ENCODE data around the gene NLGN3. TPM values are rescaled to one million over a fixed set of nuclear protein-coding genes. Genes with fewer than 3 reads are reported as not detected.

Gene NLGN3
- total and polyA plus RNA-seq, 2 of the 8 experiments (the other 6 are each of a cell fraction or from before 2014, with no cell fraction given): 12.0 to 14.8 TPM

DNA sequence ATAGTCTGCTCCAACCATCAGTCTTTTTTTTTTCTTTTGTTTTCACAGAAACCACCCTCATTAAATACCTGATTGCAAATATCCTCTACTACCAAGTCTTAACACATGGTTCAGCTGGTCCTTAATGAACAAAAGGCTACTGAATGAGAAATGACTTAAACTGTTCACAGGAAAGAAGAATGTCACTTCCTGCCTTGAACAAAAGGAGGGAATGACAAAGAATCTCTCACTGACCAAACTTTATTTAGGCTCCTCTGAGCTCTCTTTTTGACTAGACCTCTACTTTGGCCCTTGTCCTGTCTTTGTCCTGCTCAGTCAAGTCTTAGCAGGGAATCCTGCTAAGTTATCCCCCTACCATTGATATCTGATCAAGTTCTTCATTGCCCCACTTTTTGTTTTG, 46.6 kb downstream of the NLGN3 start:
- Histone ChIP-seq H2BK5ac (ENCODE audit: low read depth, low read length) (peak overlapping the region; percentile 56; the same call in 1 of the 2 replicates), H2AFZ (ENCODE audit: low read length) (peak overlapping the region; percentile 50; the same call in 1 of the 2 replicates), H4K8ac (ENCODE audit: extremely low read depth, insufficient read depth, low read length) (no peak overlapping the region), H3K9me3 (ENCODE audit: insufficient read depth in 2 of 2, low read depth in 1 of 2, low read length in 1 of 2) (no peaks in the 10 kb centered on the region), H3K36me3 (ENCODE audit: control insufficient read depth in 2 of 4, insufficient read depth in 4 of 4, low read length in 3 of 4) (no peaks in the 10 kb centered on the region), H3K14ac (ENCODE audit: insufficient read length) (no peak overlapping the region), H3K27ac (ENCODE audit: low read depth, low read length) (no peak overlapping the region; the same call in 1 of the 2 replicates), H3K4me2 (ENCODE audit: insufficient read depth in 1 of 2, low read depth in 2 of 2, low read length in 2 of 2) (no peak overlapping the region), H3K79me2 (ENCODE audit: control insufficient read depth in 1 of 2, insufficient read depth in 2 of 2, low read length in 2 of 2) (no peaks in the 10 kb centered on the region), H3K23ac (ENCODE audit: insufficient read length) (no peak overlapping the region), H3K4me1 (replicated peaks in 1 of 4; ENCODE audit: control insufficient read depth in 3 of 4, insufficient read depth in 4 of 4, low read length in 3 of 4) (peaks cover 0 to 3% (median 0%) of the 10 kb centered on the region in 4 experiments; a peak in 1 of 7 replicates), H3K23me2 (ENCODE audit: low read depth, low read length) (no peaks in the 10 kb centered on the region), H3K27me3 (replicated peaks in 1 of 4; ENCODE audit: control insufficient read depth in 3 of 4, extremely low read depth in 1 of 4, insufficient read depth in 3 of 4, low read length in 3 of 4) (no peaks in the 10 kb centered on the region), H2BK12ac (ENCODE audit: low read depth, low read length) (no peak overlapping the region), H4K20me1 (replicated peaks in 1 of 2; ENCODE audit: control insufficient read depth in 1 of 2, insufficient read depth in 2 of 2, low read length in 2 of 2) (no peaks in the 10 kb centered on the region), H3K4ac (replicated peaks; ENCODE audit: insufficient read length, low read depth, low read length) (no peak overlapping the region), H2BK20ac (ENCODE audit: low read length) (no peak overlapping the region), H2AK5ac (ENCODE audit: low read depth, low read length) (no peak overlapping the region), H3K9ac (replicated peaks in 1 of 4; ENCODE audit: extremely low read depth in 1 of 4, low read depth in 3 of 4, low read length in 3 of 4) (no peak overlapping the region), H4K5ac (ENCODE audit: insufficient read length, low read depth, low read length) (no peak overlapping the region), H2BK15ac (ENCODE audit: low read length) (no peak overlapping the region), H4K91ac (replicated peaks; ENCODE audit: insufficient read length, low read length) (no peak overlapping the region), H2BK120ac (replicated peaks; ENCODE audit: low read depth, low read length) (no peak overlapping the region), H3K79me1 (ENCODE audit: low read depth, low read length) (no peaks in the 10 kb centered on the region), H3K18ac (ENCODE audit: extremely low read depth, low read length) (no peak overlapping the region), H3K4me3 (ENCODE audit: extremely low read depth in 1 of 4, insufficient read depth in 2 of 4, low read depth in 3 of 4, low read length in 4 of 4) (no peak overlapping the region), H3K56ac (replicated peaks; ENCODE audit: insufficient read length, low read depth, low read length) (no peak overlapping the region)
- FAIRE-seq (peak; percentile 7), DNase-seq (ENCODE audit: low read depth in 1 of 2, low spot score in 2 of 2) (no peak)
- POLR2A ChIA-PET (ENCODE audit: partially characterized antibody): interaction anchor here (3.8 kb wide), 1 partner anchor 9 kb away, joined by 13 read pairs; no protein-coding TSS in a partner anchor
- CTCF ChIA-PET (ENCODE audit: partially characterized antibody): interaction anchor here (0.8 to 1.6 kb wide), 3 partner anchors 8 to 61 kb away, joined by 3 read pairs; no protein-coding TSS in a partner anchor
- no peak for TF ChIP-seq KDM5A (IDR thresholded peaks at IDR 0.05; ENCODE audit: low read length)
